Esophagus muscularis mucosa (tissue), 4 donors: ENCODE results near the gene TMEM229B. TPM values are rescaled to one million over a fixed set of nuclear protein-coding genes. Genes with fewer than 3 reads are reported as not detected.
A peak's percentile ranks its signal among the peaks of the same experiment; 100 is the strongest.

ENCODE experiments used
- DNase-seq: peaks from one replicate; pipeline ENCODE4 v3.0.0-alpha.2; 2017; ENCODE audit errors: extremely low spot score
- H3K27ac ChIP-seq, 4 donors: fragments of 200-600 bp; sonication (generic); replicated peaks in 1 of 4; 1 replicate in 3 of 4; 2 replicates in 1 of 4; pipeline ENCODE4 v1.5.1; 2016 to 2019; ENCODE audit warnings: mild to moderate bottlenecking in 1 of 4
- H3K27me3 ChIP-seq, 4 donors: fragments of 200-600 bp; sonication (generic); one replicate each; pipeline versions ENCODE4 v1.5.1 to v1.6.0; 2016 to 2019
- H3K36me3 ChIP-seq, 4 donors: fragments of 200-600 bp; sonication (generic); one replicate each; pipeline ENCODE4 v1.5.1; 2016 to 2019
- H3K4me1 ChIP-seq, 4 donors: fragments of 200-600 bp; sonication (generic); one replicate each; pipeline ENCODE4 v1.5.1; 2016 to 2019
- H3K4me3 ChIP-seq, 4 donors: fragments of 200-600 bp; sonication (generic); 1 replicate in 2 of 4; 2 replicates in 2 of 4; pipeline ENCODE4 v1.5.1; 2016 to 2019; ENCODE audit warnings: mild to moderate bottlenecking in 4 of 4, moderate library complexity in 1 of 4
- H3K9me3 ChIP-seq, 4 donors: fragments of 200-600 bp; sonication (generic); 1 replicate in 3 of 4; 2 replicates in 1 of 4; pipeline ENCODE4 v1.5.1; 2016 to 2019
- CTCF ChIP-seq, 3 experiments: fragments of 200-600 bp in 2 of 3; fragments of 450-650 bp in 1 of 3; sonication (generic) in 2 of 3; IDR thresholded peaks; one replicate each; pipeline ENCODE4 v1.5.1; 2017 to 2019; ENCODE audit warnings: antibody characterized with exemption in 3 of 3, mild to moderate bottlenecking in 2 of 3, moderate library complexity in 1 of 3
- EP300 ChIP-seq: sonication (generic); formaldehyde crosslinking; IDR thresholded peaks from one replicate; pipeline ENCODE4 v1.6.1; 2017; ENCODE audit warnings: antibody characterized with exemption
- POLR2A ChIP-seq: fragments of 450-650 bp; IDR thresholded peaks from one replicate; pipeline ENCODE4 v1.6.1; 2017; ENCODE audit warnings: antibody characterized with exemption, moderate library complexity, mild to moderate bottlenecking, low read depth
- POLR2AphosphoS5 ChIP-seq, 2 donors: sonication (generic); formaldehyde crosslinking; IDR thresholded peaks; one replicate each; pipeline ENCODE4 v1.6.1; 2017; ENCODE audit warnings: antibody characterized with exemption in 2 of 2
- WGBS: methylation state at CpG from one replicate; pipeline ENCODE4 v1.1.5; 2018; 5-methylcytosine and 5-hydroxymethylcytosine counted together
- intact Hi-C: fragments of 100-400 bp; cut with DNase I; formaldehyde crosslinking; loops from one replicate; pipeline ENCODE4 v1.15.1; 2023
- total RNA-seq, 4 donors: library from RNA; depleted of rRNA; stranded (reverse); fragments of >200 nt; gene quantifications; one replicate each; pipeline versions ENCODE4 v1.1.0 to v1.2.1, GENCODE V29; 2016

TMEM229B gene
- total RNA-seq, 4 donors from 2014 or later = 2.0 to 4.2 (median 3.4) TPM

- no peak for DNase-seq
- TF ChIP-seq EP300 (no peak), CTCF (IDR thresholded peaks at IDR 0.05) (no peak), POLR2A (no peak), POLR2AphosphoS5 (IDR thresholded peaks at IDR 0.05) (no peak)
- under 1% methylated on average over 57 of the region's 75 CpGs for WGBS
Observed at GRCh38 chr14:67514650-67515385, 26.3 kb upstream of the TMEM229B start.

GRCh38 chr14:67514203-67514607, 25.7 kb upstream of the TMEM229B start:
- intact Hi-C loops = no loop called here
- Histone ChIP-seq H3K4me1 (peaks cover 13 to 26% (median 21%) of the 10 kb centered on the region in 4 donors), H3K27me3 (no peaks in the 10 kb centered on the region), H3K36me3 (no peaks in the 10 kb centered on the region), H3K27ac (peak overlapping the region; percentile 68 to 79 (median 74)), H3K4me3 (peak overlapping the region; percentile 76 to 100 (median 93)), H3K9me3 (no peaks in the 10 kb centered on the region)
- TF ChIP-seq POLR2A (no peak), POLR2AphosphoS5 (IDR thresholded peaks at IDR 0.05) (no peak), EP300 (no peak), CTCF (IDR thresholded peaks at IDR 0.05) (no peak)
- DNase-seq = no peak
- 22% methylated on average over 9 of the region's 9 CpGs for WGBS

More at GRCh38 chr14:67514650-67515385, 26.3 kb upstream of the TMEM229B start:
- Histone ChIP-seq H3K27ac (peak overlapping the region; percentile 68 to 79 (median 74)), H3K4me3 (peak overlapping the region; percentile 76 to 100 (median 93)), H3K27me3 (peaks cover 0 to 5% (median 0%) of the 10 kb centered on the region in 4 donors), H3K4me1 (peaks cover 13 to 26% (median 21%) of the 10 kb centered on the region in 4 donors), H3K36me3 (no peaks in the 10 kb centered on the region), H3K9me3 (no peaks in the 10 kb centered on the region)
- intact Hi-C loops = no loop called here

- Histone ChIP-seq H3K9me3 (no peaks in the 10 kb centered on the region), H3K27ac (peak overlapping the region; percentile 68 to 79 (median 74)), H3K4me1 (peaks cover 13 to 26% (median 21%) of the 10 kb centered on the region in 4 donors), H3K36me3 (no peaks in the 10 kb centered on the region), H3K27me3 (no peaks in the 10 kb centered on the region), H3K4me3 (peak overlapping the region in 1 of 4 donors; percentile 89)
- WGBS = 100% methylated on average over 1 of the region's 1 CpG
- intact Hi-C loops = no loop called here
- DNase-seq = no peak
- no peak for TF ChIP-seq POLR2A
Observed at GRCh38 chr14:67513631-67514108, 25.1 kb upstream of the TMEM229B start.

- DNase-seq = no peak
- no peaks in the 10 kb centered on the region for H3K27me3 ChIP-seq
- intact Hi-C loops = no loop called here
- no peak for TF ChIP-seq POLR2AphosphoS5 (IDR thresholded peaks at IDR 0.05)
- TF ChIP-seq CTCF (IDR thresholded peaks at IDR 0.05) = no peak
- no peak for TF ChIP-seq POLR2A
- TF ChIP-seq EP300 = no peak
- WGBS = 79% methylated on average over 8 of the region's 8 CpGs
- no peak overlapping the region for H3K4me3 ChIP-seq
- peaks cover 13 to 26% (median 21%) of the 10 kb centered on the region in 4 donors for H3K4me1 ChIP-seq
- H3K27ac ChIP-seq = no peak overlapping the region
- H3K9me3 ChIP-seq = no peaks in the 10 kb centered on the region
- no peaks in the 10 kb centered on the region for H3K36me3 ChIP-seq
Observed at GRCh38 chr14:67512463-67513310, 24.2 kb upstream of the TMEM229B start.

- peaks cover 13 to 19% (median 16%) of the 10 kb centered on the region in 4 donors for H3K4me1 ChIP-seq
- no peaks in the 10 kb centered on the region for H3K9me3 ChIP-seq
- no peaks in the 10 kb centered on the region for H3K36me3 ChIP-seq
- intact Hi-C loops = no loop called here
- no peak overlapping the region for H3K4me3 ChIP-seq
- TF ChIP-seq POLR2AphosphoS5 (IDR thresholded peaks at IDR 0.05) (no peak), CTCF (IDR thresholded peaks at IDR 0.05) (no peak), POLR2A (no peak), EP300 (no peak)
- H3K27me3 ChIP-seq = no peaks in the 10 kb centered on the region
- DNase-seq = no peak
- 85% methylated on average over 3 of the region's 3 CpGs for WGBS
- H3K27ac ChIP-seq = no peak overlapping the region
Observed at GRCh38 chr14:67510836-67511235, 22.3 kb upstream of the TMEM229B start.
